ENCODE data around the gene SLC4A1AP.
"Not testable (repeated sequence)": the region's sequence is repeated elsewhere in the genome, so short reads cannot be mapped to it uniquely, and the experiment has no call there.

SLC4A1AP gene

DNA sequence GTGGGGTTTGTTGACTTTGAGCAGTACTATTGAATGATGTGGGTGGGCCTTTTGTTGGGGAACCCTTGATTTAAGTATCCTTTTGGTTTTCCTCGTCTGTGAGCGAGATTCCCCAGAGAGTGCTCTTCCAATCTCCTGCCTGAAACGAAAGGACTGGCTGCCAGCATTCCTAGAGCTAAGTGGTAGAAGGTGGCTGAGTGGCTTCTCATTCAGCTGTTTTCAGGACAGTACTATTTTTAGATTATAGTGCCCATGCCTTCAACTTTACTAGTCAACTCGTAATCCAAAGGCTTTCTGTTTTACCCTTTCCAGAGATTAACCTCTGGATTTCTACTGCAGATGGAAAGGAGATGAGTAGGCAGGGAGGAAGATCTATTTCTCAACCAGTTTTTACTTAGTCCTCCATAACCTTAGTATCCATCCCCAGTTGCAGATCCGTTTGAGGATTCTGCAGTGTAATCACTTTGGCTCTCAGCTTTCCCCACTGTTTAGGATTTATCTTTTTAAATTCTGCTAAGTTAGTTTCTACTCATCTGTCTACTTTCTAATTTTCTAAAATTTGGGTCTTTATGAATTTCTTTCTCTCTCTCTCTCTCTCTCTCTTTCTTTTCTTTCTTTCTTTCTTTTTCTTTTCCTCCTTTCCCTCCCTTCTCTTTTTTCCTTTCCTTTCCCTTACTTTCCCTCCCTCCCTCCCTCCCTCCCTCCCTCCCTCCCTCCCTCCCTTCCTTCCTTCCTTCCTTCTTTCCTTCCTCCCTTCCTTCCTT is 9.2 kb downstream of the SLC4A1AP start:
- Histone ChIP-seq H3K36me3 (ENCODE audit: control insufficient read depth in 2 of 2, insufficient read depth in 2 of 2, low read length in 2 of 2) (peaks cover 31 to 47% of the 10 kb centered on the region in 2 donors), H3K27ac (ENCODE audit: low read length) (no peak overlapping the region), H3K27me3 (ENCODE audit: control insufficient read depth in 1 of 2, insufficient read depth in 2 of 2, low read length in 2 of 2) (no peaks in the 10 kb centered on the region), H3K9ac (ENCODE audit: low read length in 2 of 2) (no peak overlapping the region), H3K9me3 (ENCODE audit: control insufficient read depth in 2 of 2, low read length in 2 of 2) (no peaks in the 10 kb centered on the region), H3K4me1 (ENCODE audit: control insufficient read depth, insufficient read depth, low read length) (no peaks in the 10 kb centered on the region), H3K4me3 (ENCODE audit: low read length in 2 of 2) (no peak overlapping the region)

DNA sequence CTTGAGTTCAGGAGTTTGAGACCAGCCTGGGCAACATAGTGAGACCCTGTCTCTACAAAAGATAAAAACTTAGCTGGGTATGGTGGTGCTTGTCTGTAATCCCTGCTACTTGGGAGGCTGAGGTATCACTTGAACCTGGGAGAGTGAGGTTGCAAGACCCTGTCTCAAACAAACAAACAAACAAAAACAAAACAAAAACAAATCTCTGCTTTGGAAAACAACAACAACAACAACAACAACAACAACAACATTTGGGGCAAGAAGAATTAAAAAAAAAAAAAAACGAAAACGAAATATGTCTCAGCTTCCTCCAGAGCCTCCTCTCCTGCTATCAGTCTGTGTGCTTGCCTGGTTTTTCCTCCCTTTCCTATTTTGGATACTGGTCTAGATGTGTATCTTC is 16.9 kb downstream of the SLC4A1AP start:
- Histone ChIP-seq H3K9me3 (ENCODE audit: control insufficient read depth in 2 of 2, low read length in 2 of 2) (no peaks in the 10 kb centered on the region), H3K27ac (ENCODE audit: low read length) (no peak overlapping the region), H3K4me3 (ENCODE audit: low read length in 2 of 2) (no peak overlapping the region), H3K36me3 (ENCODE audit: control insufficient read depth in 2 of 2, insufficient read depth in 2 of 2, low read length in 2 of 2) (peaks cover 23 to 29% of the 10 kb centered on the region in 2 donors), H3K9ac (ENCODE audit: low read length in 2 of 2) (no peak overlapping the region), H3K27me3 (ENCODE audit: control insufficient read depth in 1 of 2, insufficient read depth in 2 of 2, low read length in 2 of 2) (no peaks in the 10 kb centered on the region), H3K4me1 (ENCODE audit: control insufficient read depth, insufficient read depth, low read length) (no peaks in the 10 kb centered on the region)

DNA sequence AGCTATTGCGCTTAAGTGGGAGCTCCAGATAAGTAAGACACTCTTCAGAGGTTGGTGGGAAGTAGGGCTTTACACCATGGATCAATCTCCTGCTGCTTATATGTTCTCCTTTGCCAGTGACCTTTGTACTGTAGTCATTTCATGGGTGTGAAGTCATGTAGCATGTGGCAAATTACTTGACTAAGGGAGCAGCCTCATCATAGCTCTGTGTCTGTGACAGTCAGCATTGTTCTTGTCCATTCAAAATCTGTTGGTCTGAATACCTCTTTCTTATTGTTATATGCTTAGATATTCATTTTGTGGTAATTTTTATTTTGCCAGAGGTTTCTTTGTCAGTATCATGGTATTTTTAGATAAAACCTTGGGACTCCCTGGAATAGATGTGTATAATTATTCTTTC is 18.2 kb downstream of the SLC4A1AP start:
- Histone ChIP-seq H3K36me3 (ENCODE audit: control insufficient read depth in 2 of 2, insufficient read depth in 2 of 2, low read length in 2 of 2) (peaks cover 27 to 29% of the 10 kb centered on the region in 2 donors), H3K27ac (ENCODE audit: low read length) (no peak overlapping the region), H3K9me3 (ENCODE audit: control insufficient read depth in 2 of 2, low read length in 2 of 2) (no peaks in the 10 kb centered on the region), H3K9ac (ENCODE audit: low read length in 2 of 2) (no peak overlapping the region), H3K27me3 (ENCODE audit: control insufficient read depth in 1 of 2, insufficient read depth in 2 of 2, low read length in 2 of 2) (no peaks in the 10 kb centered on the region), H3K4me1 (ENCODE audit: control insufficient read depth, insufficient read depth, low read length) (no peaks in the 10 kb centered on the region), H3K4me3 (ENCODE audit: low read length in 2 of 2) (no peak overlapping the region)

DNA sequence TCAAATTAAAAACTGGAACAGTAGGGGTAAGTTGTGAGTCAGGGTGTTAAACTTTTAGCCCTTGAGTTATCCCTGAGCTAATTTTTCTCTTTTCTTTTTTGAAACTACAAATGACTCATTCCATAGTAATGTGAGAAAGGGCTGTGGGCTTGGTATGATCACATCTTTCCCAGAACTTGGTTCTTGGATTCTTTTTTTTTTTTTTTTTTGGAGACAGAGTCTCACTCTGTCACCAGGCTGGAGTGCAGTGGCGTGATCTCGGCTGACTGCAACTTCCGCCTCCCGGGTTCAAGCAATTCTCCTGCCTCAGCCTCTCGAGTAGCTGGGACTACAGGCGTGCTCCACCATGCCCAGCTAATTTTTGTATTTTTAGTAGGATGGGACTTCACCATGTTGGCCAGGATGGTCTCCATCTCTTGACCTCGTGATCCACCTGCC is 18.7 kb downstream of the SLC4A1AP start:
- not testable (repeated sequence) for H3K4me3 ChIP-seq (ENCODE audit: low read length in 2 of 2); H3K9ac ChIP-seq (ENCODE audit: low read length in 2 of 2); H3K27ac ChIP-seq (ENCODE audit: low read length); H3K4me1 ChIP-seq (ENCODE audit: control insufficient read depth, insufficient read depth, low read length); H3K9me3 ChIP-seq (ENCODE audit: control insufficient read depth in 2 of 2, low read length in 2 of 2); H3K27me3 ChIP-seq (ENCODE audit: control insufficient read depth in 1 of 2, insufficient read depth in 2 of 2, low read length in 2 of 2)
- H3K36me3 ChIP-seq (ENCODE audit: control insufficient read depth in 2 of 2, insufficient read depth in 2 of 2, low read length in 2 of 2): peaks cover 25 to 31% of the 10 kb centered on the region in 2 donors

DNA sequence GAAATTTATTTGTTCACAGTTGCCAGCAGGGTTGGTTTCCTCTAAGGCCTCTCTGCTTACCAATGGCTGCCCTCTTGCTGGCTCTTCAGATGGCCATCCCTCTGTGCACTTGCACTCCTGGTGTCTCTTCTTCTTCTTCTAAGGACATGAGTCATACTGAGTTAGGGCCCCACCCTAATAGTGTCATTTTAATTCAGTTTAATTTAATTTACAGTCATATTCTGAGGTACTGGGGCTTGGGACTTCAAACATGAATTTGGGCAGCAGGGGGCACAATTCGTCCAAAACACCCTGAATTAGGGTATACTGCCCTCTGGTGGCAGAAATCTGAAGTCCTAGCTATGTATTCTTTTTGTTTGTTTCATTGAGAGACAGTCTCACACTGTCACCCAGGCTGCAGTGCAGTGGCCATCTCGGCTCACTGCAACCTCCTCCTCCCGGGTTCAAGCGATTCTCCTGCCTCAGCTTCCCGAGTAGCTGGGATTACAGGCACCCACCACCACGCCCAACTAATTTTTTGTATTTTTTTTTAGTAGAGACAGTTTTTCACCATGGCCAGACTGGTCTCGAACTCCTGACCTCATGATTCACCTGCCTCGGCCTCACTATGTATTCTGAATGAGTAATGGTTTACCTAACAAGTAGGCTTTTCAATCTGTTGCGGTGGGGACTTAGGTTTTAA is 19.8 kb downstream of the SLC4A1AP start:
- no peak overlapping the region for H3K27ac ChIP-seq (ENCODE audit: low read length)
- no peaks in the 10 kb centered on the region for H3K4me1 ChIP-seq (ENCODE audit: control insufficient read depth, insufficient read depth, low read length)
- peaks cover 19 to 27% of the 10 kb centered on the region in 2 donors for H3K36me3 ChIP-seq (ENCODE audit: control insufficient read depth in 2 of 2, insufficient read depth in 2 of 2, low read length in 2 of 2)
- no peaks in the 10 kb centered on the region for H3K27me3 ChIP-seq (ENCODE audit: control insufficient read depth in 1 of 2, insufficient read depth in 2 of 2, low read length in 2 of 2)
- H3K4me3 ChIP-seq (ENCODE audit: low read length in 2 of 2): no peak overlapping the region
- no peak overlapping the region for H3K9ac ChIP-seq (ENCODE audit: low read length in 2 of 2)
- no peaks in the 10 kb centered on the region for H3K9me3 ChIP-seq (ENCODE audit: control insufficient read depth in 2 of 2, low read length in 2 of 2)

DNA sequence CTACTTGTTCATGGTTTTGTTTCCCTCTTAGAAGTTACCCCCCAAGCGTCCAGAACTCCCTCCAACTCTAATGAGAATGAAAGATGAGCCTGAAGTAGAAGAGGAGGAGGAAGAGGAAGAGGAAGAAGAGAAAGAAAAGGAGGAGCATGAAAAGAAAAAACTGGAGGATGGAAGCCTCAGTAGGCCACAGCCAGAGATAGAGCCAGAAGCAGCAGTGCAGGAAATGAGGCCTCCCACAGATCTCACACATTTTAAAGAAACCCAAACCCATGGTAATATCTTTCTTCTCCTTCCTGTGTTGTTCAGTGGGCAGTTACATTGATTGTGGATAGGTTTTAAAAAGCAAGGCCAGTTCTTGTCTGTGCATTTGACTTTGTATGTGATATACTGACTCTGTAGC is 21.3 kb downstream of the SLC4A1AP start:
- not testable (repeated sequence) for H3K27ac ChIP-seq (ENCODE audit: low read length); H3K4me1 ChIP-seq (ENCODE audit: control insufficient read depth, insufficient read depth, low read length); H3K4me3 ChIP-seq (ENCODE audit: low read length in 2 of 2); H3K9me3 ChIP-seq (ENCODE audit: control insufficient read depth in 2 of 2, low read length in 2 of 2); H3K9ac ChIP-seq (ENCODE audit: low read length in 2 of 2); H3K27me3 ChIP-seq (ENCODE audit: control insufficient read depth in 1 of 2, insufficient read depth in 2 of 2, low read length in 2 of 2)
- peaks cover 21 to 31% of the 10 kb centered on the region in 2 donors for H3K36me3 ChIP-seq (ENCODE audit: control insufficient read depth in 2 of 2, insufficient read depth in 2 of 2, low read length in 2 of 2)

DNA sequence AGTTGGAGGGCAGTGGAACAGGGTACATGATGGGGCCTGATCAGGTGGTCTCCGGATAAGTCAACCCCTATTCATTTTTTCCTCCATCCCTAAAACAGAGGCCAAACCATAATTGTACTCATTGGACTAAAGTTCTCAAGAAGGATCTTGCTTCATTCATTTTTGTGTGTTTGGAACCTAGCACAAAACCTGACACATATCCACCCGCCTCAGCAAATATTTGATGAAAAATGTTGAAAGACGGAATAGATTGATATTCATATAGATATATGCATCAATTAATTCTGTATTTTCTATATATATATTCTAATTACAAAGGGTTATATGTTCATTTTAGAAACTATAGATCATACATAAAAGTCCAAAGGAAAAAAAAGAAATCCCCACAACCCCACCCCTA is 21.9 kb downstream of the SLC4A1AP start:
- Histone ChIP-seq H3K36me3 (ENCODE audit: control insufficient read depth in 2 of 2, insufficient read depth in 2 of 2, low read length in 2 of 2) (peaks cover 21 to 31% of the 10 kb centered on the region in 2 donors), H3K4me3 (ENCODE audit: low read length in 2 of 2) (no peak overlapping the region), H3K4me1 (ENCODE audit: control insufficient read depth, insufficient read depth, low read length) (no peaks in the 10 kb centered on the region), H3K9ac (ENCODE audit: low read length in 2 of 2) (no peak overlapping the region), H3K27me3 (ENCODE audit: control insufficient read depth in 1 of 2, insufficient read depth in 2 of 2, low read length in 2 of 2) (no peaks in the 10 kb centered on the region), H3K27ac (ENCODE audit: low read length) (no peak overlapping the region), H3K9me3 (ENCODE audit: control insufficient read depth in 2 of 2, low read length in 2 of 2) (no peaks in the 10 kb centered on the region)

DNA sequence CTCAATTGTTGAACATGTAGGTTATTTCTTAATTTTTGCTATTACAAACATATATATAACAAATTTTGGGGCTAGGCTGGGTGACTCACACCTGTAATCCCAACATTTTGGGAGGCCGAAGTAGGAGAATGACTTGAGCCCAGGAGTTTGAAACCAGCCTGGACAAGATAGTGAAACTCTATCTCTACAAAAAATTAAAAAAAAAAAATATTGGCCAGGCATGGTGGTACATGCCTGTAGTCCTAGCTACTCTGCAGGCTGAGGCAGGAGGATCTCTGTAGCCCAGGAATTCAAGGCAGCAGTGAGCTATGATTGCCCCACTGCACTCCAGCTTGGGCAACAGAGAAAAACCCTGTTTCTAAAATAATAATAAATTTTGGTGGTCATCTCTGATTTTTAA is 23.5 kb downstream of the SLC4A1AP start:
- Histone ChIP-seq H3K4me1 (ENCODE audit: control insufficient read depth, insufficient read depth, low read length) (no peaks in the 10 kb centered on the region), H3K9ac (ENCODE audit: low read length in 2 of 2) (no peak overlapping the region), H3K4me3 (ENCODE audit: low read length in 2 of 2) (no peak overlapping the region), H3K36me3 (ENCODE audit: control insufficient read depth in 2 of 2, insufficient read depth in 2 of 2, low read length in 2 of 2) (peaks cover 21 to 31% of the 10 kb centered on the region in 2 donors), H3K27me3 (ENCODE audit: control insufficient read depth in 1 of 2, insufficient read depth in 2 of 2, low read length in 2 of 2) (no peaks in the 10 kb centered on the region), H3K27ac (ENCODE audit: low read length) (no peak overlapping the region), H3K9me3 (ENCODE audit: control insufficient read depth in 2 of 2, low read length in 2 of 2) (no peaks in the 10 kb centered on the region)

DNA sequence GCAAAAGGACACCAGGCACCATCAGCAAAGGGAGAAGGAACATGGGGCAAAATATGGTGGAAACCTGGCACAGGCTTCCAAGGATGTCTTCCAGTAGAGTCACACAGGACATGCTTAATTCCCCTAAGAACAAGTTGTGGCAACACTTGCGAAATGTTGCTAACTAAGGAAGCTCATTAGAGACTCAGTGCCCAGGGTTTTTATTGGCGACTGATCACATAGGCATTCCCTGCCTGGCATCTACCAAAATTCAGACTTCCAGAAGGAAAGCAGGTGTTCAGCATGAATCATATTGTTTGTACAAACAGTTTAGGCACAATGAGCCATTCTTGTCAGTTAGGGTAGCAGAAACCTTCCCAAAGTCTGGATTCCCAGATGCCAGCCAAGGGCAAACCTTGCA is 25.7 kb downstream of the SLC4A1AP start:
- Histone ChIP-seq H3K27me3 (ENCODE audit: control insufficient read depth in 1 of 2, insufficient read depth in 2 of 2, low read length in 2 of 2) (no peaks in the 10 kb centered on the region), H3K4me1 (ENCODE audit: control insufficient read depth, insufficient read depth, low read length) (no peaks in the 10 kb centered on the region), H3K9me3 (ENCODE audit: control insufficient read depth in 2 of 2, low read length in 2 of 2) (no peaks in the 10 kb centered on the region), H3K4me3 (ENCODE audit: low read length in 2 of 2) (no peak overlapping the region), H3K9ac (ENCODE audit: low read length in 2 of 2) (no peak overlapping the region), H3K36me3 (ENCODE audit: control insufficient read depth in 2 of 2, insufficient read depth in 2 of 2, low read length in 2 of 2) (peaks cover 21 to 31% of the 10 kb centered on the region in 2 donors), H3K27ac (ENCODE audit: low read length) (no peak overlapping the region)

DNA sequence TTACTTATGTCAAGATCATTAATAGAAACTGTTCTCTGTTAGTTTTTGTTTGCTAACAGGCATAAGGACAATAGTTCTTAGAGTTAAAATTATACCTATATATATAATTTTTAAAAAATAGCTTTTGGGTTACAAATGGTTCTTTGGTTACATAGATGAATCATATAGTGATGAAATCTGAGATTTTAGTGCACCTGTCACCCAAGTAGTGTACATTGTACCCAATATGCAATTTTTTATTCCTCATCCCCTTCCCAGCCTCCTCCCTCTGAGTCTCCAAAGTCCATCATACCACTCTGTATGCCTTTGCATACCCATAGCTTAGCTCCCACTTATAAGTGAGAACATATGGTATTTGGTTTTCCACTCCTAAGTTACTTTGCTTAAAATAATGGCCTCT is 26.4 kb downstream of the SLC4A1AP start:
- Histone ChIP-seq H3K9me3 (ENCODE audit: control insufficient read depth in 2 of 2, low read length in 2 of 2) (no peaks in the 10 kb centered on the region), H3K4me3 (ENCODE audit: low read length in 2 of 2) (no peak overlapping the region), H3K9ac (ENCODE audit: low read length in 2 of 2) (no peak overlapping the region), H3K27ac (ENCODE audit: low read length) (no peak overlapping the region), H3K36me3 (ENCODE audit: control insufficient read depth in 2 of 2, insufficient read depth in 2 of 2, low read length in 2 of 2) (peaks cover 17 to 29% of the 10 kb centered on the region in 2 donors), H3K4me1 (ENCODE audit: control insufficient read depth, insufficient read depth, low read length) (no peaks in the 10 kb centered on the region), H3K27me3 (ENCODE audit: control insufficient read depth in 1 of 2, insufficient read depth in 2 of 2, low read length in 2 of 2) (no peaks in the 10 kb centered on the region)

DNA sequence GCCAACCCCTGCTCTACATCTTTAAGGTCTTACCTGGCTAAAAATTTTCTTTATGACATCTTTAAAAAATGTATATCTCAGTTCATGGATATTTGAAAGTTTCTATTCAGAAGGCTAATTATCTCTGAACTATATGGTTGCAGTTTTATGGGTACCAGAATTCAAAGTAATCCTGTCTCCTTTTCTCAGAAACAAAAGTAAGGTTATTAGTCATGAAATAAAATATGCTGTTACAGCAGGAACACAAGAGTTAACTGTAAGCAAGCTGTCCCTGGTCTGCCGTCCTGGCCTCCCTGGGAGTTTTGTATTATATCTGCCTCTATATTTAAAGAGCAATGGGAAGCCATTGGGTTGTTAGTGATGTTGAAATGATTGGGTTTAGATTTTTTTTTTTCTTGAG is 34.0 kb downstream of the SLC4A1AP start:
- no peaks in the 10 kb centered on the region for H3K4me1 ChIP-seq (ENCODE audit: control insufficient read depth, insufficient read depth, low read length)
- H3K27ac ChIP-seq (ENCODE audit: low read length): no peak overlapping the region
- peaks cover 5 to 10% of the 10 kb centered on the region in 2 donors for H3K36me3 ChIP-seq (ENCODE audit: control insufficient read depth in 2 of 2, insufficient read depth in 2 of 2, low read length in 2 of 2)
- H3K27me3 ChIP-seq (ENCODE audit: control insufficient read depth in 1 of 2, insufficient read depth in 2 of 2, low read length in 2 of 2): no peaks in the 10 kb centered on the region
- H3K9ac ChIP-seq (ENCODE audit: low read length in 2 of 2): no peak overlapping the region
- H3K4me3 ChIP-seq (ENCODE audit: low read length in 2 of 2): no peak overlapping the region
- no peaks in the 10 kb centered on the region for H3K9me3 ChIP-seq (ENCODE audit: control insufficient read depth in 2 of 2, low read length in 2 of 2)
